ENCODE results near the gene TSPOAP1. TPM values are rescaled to one million over a fixed set of nuclear protein-coding genes. Genes with fewer than 3 reads are reported as not detected.

The TSPOAP1 gene
- total RNA-seq, 4 donors from 2014 or later = 2.9 to 16.0 (median 3.3) TPM

DNA sequence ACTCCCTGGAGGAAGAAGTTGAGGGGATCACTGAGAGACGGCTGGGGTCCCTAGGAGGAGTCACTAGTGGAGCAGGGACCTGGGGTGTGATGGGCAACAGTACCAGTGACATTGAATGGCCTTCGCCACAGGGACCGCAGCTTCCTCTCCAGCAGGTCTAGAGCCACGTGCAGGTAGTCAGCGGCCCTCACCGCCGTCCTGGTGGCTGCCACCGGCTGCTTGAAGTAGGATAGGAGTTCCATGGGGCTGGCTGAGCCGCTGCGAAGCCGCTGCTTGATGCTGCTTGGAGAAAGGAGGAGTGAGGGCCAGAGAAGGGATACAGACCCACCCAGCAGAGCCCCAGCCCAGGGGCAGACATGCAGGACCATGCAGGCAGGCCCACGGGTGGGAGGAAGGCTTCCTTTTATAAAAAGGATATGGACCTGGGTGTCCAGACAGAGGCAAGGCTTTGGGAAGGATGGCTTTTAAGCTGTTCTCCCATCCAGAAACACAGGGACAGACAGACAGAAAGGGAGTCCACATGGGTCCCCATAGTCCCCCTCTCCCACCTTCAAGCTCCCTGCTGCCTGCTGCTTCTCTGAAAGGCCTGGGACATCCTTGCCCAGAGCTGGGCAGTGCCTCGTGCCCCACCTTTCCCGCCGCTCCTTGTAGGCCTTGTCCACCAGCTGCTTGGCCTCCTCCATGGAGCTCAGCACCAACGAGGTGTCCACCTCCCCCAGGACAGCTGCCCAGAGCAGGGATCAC is 48.7 kb downstream of the TSPOAP1 start:
- no peak overlapping the region for H3K27ac ChIP-seq
- TF ChIP-seq POLR2A (IDR thresholded peaks at IDR 0.05) = no peak
- TF ChIP-seq CTCF (IDR thresholded peaks at IDR 0.05) = no peak
- intact Hi-C loops (cut with DNase I) = no loop called here
- H3K4me3 ChIP-seq = no peak overlapping the region
- no peak for DNase-seq
- no peaks in the 10 kb centered on the region for H3K36me3 ChIP-seq
- H3K4me1 ChIP-seq = peaks cover 0 to 15% (median 0%) of the 10 kb centered on the region in 3 donors
- WGBS, 2 donors = 49 to 60% methylated on average over 4 to 10 of the region's 16 CpGs
- H3K27me3 ChIP-seq = peaks cover 0 to 78% (median 0%) of the 10 kb centered on the region in 4 donors
- no peaks in the 10 kb centered on the region for H3K9me3 ChIP-seq

GRCh38 chr17:58279016-58279711 is 49.4 kb downstream of the TSPOAP1 start:
- no peaks in the 10 kb centered on the region for H3K9me3 ChIP-seq
- peaks cover 0 to 15% (median 0%) of the 10 kb centered on the region in 3 donors for H3K4me1 ChIP-seq
- H3K27ac ChIP-seq = no peak overlapping the region
- peak overlapping the region in 2 of 4 donors; percentile 27 to 54 for H3K4me3 ChIP-seq
- peaks cover 0 to 72% (median 0%) of the 10 kb centered on the region in 4 donors for H3K27me3 ChIP-seq
- H3K36me3 ChIP-seq = no peaks in the 10 kb centered on the region
- 11 to 35% methylated on average over 4 to 12 of the region's 60 CpGs for WGBS, 2 donors
- intact Hi-C loops (cut with DNase I) = no loop called here
- TF ChIP-seq POLR2A (IDR thresholded peaks at IDR 0.05) (no peak), CTCF (IDR thresholded peaks at IDR 0.05) (no peak)
- DNase-seq = no peak

GRCh38 chr17:58278661-58279015 is 50.0 kb downstream of the TSPOAP1 start:
- Histone ChIP-seq H3K9me3 (no peaks in the 10 kb centered on the region), H3K4me3 (peak overlapping the region in 2 of 4 donors; percentile 27 to 54), H3K27me3 (peaks cover 0 to 67% (median 0%) of the 10 kb centered on the region in 4 donors), H3K27ac (no peak overlapping the region), H3K36me3 (no peaks in the 10 kb centered on the region), H3K4me1 (peaks cover 0 to 15% (median 0%) of the 10 kb centered on the region in 3 donors)
- TF ChIP-seq CTCF (IDR thresholded peaks at IDR 0.05) (no peak), POLR2A (IDR thresholded peaks at IDR 0.05) (no peak)
- intact Hi-C loops (cut with DNase I) = no loop called here
- WGBS, 2 donors = no CpG with 5 or more reads among the region's 5 CpGs
- DNase-seq = no peak

GRCh38 chr17:58277802-58278595 is 50.6 kb downstream of the TSPOAP1 start:
- TF ChIP-seq CTCF (IDR thresholded peaks at IDR 0.05) (no peak), POLR2A (IDR thresholded peaks at IDR 0.05) (no peak)
- H3K4me3 ChIP-seq = no peak overlapping the region
- H3K27ac ChIP-seq = no peak overlapping the region
- peaks cover 0 to 64% (median 0%) of the 10 kb centered on the region in 4 donors for H3K27me3 ChIP-seq
- DNase-seq = no peak
- peaks cover 0 to 15% (median 0%) of the 10 kb centered on the region in 3 donors for H3K4me1 ChIP-seq
- intact Hi-C loops (cut with DNase I) = no loop called here
- no peaks in the 10 kb centered on the region for H3K36me3 ChIP-seq
- H3K9me3 ChIP-seq = no peaks in the 10 kb centered on the region
- 89 to 91% methylated on average over 11 to 18 of the region's 36 CpGs for WGBS, 2 donors
